AG04450 (cell line): ENCODE measurements around the gene FCN3. TPM values are rescaled to one million over a fixed set of nuclear protein-coding genes. Genes with fewer than 3 reads are reported as not detected.

Source experiments
- CTCF ChIA-PET: fragments of 300-600, 350-600 bp; formaldehyde crosslinking; extraction: SDS; loops from one replicate; lab custom pipeline; 2022; ENCODE audit warnings: antibody characterized with exemption, inconsistent platforms; lab: Charles Lee
- POLR2A ChIA-PET: fragments of 350-600 bp; formaldehyde crosslinking; extraction: SDS; loops from one replicate; lab custom pipeline; 2021; ENCODE audit warnings: antibody characterized with exemption, inconsistent platforms; lab: Yijun Ruan, JAX
- DNase-seq: peaks from one replicate; pipeline ENCODE4 v3.0.0-alpha.2; 2011; ENCODE audit warnings: low read depth, low spot score
- H3K27ac ChIP-seq: one replicate; pipeline ENCODE4 v1.5.1; 2012; ENCODE audit warnings: low read depth, low read length, control low read depth
- H3K27me3 ChIP-seq: one replicate; pipeline ENCODE4 v1.6.0; 2012; ENCODE audit warnings: low read length; ENCODE audit not compliant: control insufficient read depth, insufficient read depth
- H3K4me3 ChIP-seq: 2 replicates; pipeline ENCODE4 v1.5.1; 2011; ENCODE audit warnings: mild to moderate bottlenecking, low read depth, low read length, control low read depth
- H3K9me3 ChIP-seq: 2 replicates; pipeline ENCODE4 v1.5.1; 2012; ENCODE audit warnings: low read length; ENCODE audit not compliant: control insufficient read depth, insufficient read depth
- CTCF ChIP-seq: IDR thresholded peaks from 2 replicates; pipeline ENCODE4 v1.5.1; 2011; ENCODE audit warnings: low read depth, low read length, control low read depth, inconsistent platforms
- polyA plus RNA-seq: library from polyadenylated mRNA; depleted of rRNA; stranded (reverse); fragments of >200 nt; gene quantifications from 2 replicates; pipeline ENCODE4 v1.2.3, GENCODE V29; 2011

Gene FCN3
- polyA plus RNA-seq, 1 experiment: not detected

- no peak overlapping the region for H3K27ac ChIP-seq
- no peaks in the 10 kb centered on the region for H3K9me3 ChIP-seq
- TF ChIP-seq CTCF: no peak
- POLR2A ChIA-PET: interaction anchor here (0.6 kb wide), 1 partner anchor 53 kb away, joined by 3 read pairs; no protein-coding TSS in a partner anchor
- H3K27me3 ChIP-seq: no peaks in the 10 kb centered on the region
- H3K4me3 ChIP-seq: no peak overlapping the region
- DNase-seq: no peak
- CTCF ChIA-PET: interaction anchor here (0.6 to 7.4 kb wide), 8 partner anchors 31 to 296 kb away, joined by 3 to 168 read pairs (median 10); partner anchors contain the start of gene MAP3K6
Measured at GRCh38 chr1:27397110-27397509, 22.5 kb upstream of the FCN3 start.

GRCh38 chr1:27395441-27396195, 21.0 kb upstream of the FCN3 start:
- DNase-seq: no peak
- no peak overlapping the region for H3K4me3 ChIP-seq
- ChIA-PET CTCF (interaction anchor here (0.6 to 7.4 kb wide), 26 partner anchors 9 to 351 kb away, joined by 3 to 168 read pairs (median 6); partner anchors contain the start of gene MAP3K6), POLR2A (interaction anchor here (0.7 to 1.5 kb wide), 5 partner anchors 9 to 573 kb away, joined by 3 to 7 read pairs (median 3); partner anchors contain the start of gene MAP3K6)
- H3K9me3 ChIP-seq: no peaks in the 10 kb centered on the region
- H3K27ac ChIP-seq: no peak overlapping the region
- peak; percentile 96 for TF ChIP-seq CTCF
- no peaks in the 10 kb centered on the region for H3K27me3 ChIP-seq

- ChIA-PET POLR2A (interaction anchor here (1.2 to 1.5 kb wide), 4 partner anchors 10 to 96 kb away, joined by 3 to 7 read pairs (median 5); partner anchors contain the start of gene MAP3K6), CTCF (interaction anchor here (0.6 to 7.4 kb wide), 26 partner anchors 10 to 352 kb away, joined by 3 to 168 read pairs (median 6); partner anchors contain the start of gene MAP3K6)
- Histone ChIP-seq H3K4me3 (no peak overlapping the region), H3K27me3 (no peaks in the 10 kb centered on the region), H3K27ac (no peak overlapping the region), H3K9me3 (no peaks in the 10 kb centered on the region)
- no peak for DNase-seq
- no peak for TF ChIP-seq CTCF
Measured at GRCh38 chr1:27394925-27395324, 20.3 kb upstream of the FCN3 start.

- no peaks in the 10 kb centered on the region for H3K27me3 ChIP-seq
- CTCF ChIA-PET: interaction anchor here (0.6 to 7.4 kb wide), 23 partner anchors 10 to 351 kb away, joined by 3 to 168 read pairs (median 6); partner anchors contain the start of gene MAP3K6
- no peak overlapping the region for H3K4me3 ChIP-seq
- no peak for TF ChIP-seq CTCF
- no peak overlapping the region for H3K27ac ChIP-seq
- H3K9me3 ChIP-seq: no peaks in the 10 kb centered on the region
- no peak for DNase-seq
- POLR2A ChIA-PET: interaction anchor here (1.2 to 1.5 kb wide), 4 partner anchors 11 to 95 kb away, joined by 3 to 7 read pairs (median 5); partner anchors contain the start of gene MAP3K6
Measured at GRCh38 chr1:27394282-27394658, 19.6 kb upstream of the FCN3 start.
